Esophagus squamous epithelium (tissue), 5 donors: ENCODE results near the gene ZSWIM6. TPM values are rescaled to one million over a fixed set of nuclear protein-coding genes. Genes with fewer than 3 reads are reported as not detected.

ENCODE experiments used
- DNase-seq: peaks from one replicate; lab custom pipeline; 2025; lab: John Stamatoyannopoulos, UW
- H3K27ac ChIP-seq, 4 donors: fragments of 200-600 bp; sonication (generic); one replicate each; pipeline ENCODE4 v1.5.1; 2016 to 2019; ENCODE audit warnings: mild to moderate bottlenecking in 1 of 4
- H3K27me3 ChIP-seq, 4 donors: fragments of 200-600 bp; sonication (generic); 1 replicate in 3 of 4; 2 replicates in 1 of 4; pipeline versions ENCODE4 v1.5.1 to v1.6.0; 2017 to 2021; ENCODE audit warnings: antibody characterized with exemption in 1 of 4
- H3K36me3 ChIP-seq, 3 donors: fragments of 200-600 bp; sonication (generic); one replicate each; pipeline ENCODE4 v1.5.1; 2016 to 2019
- H3K4me1 ChIP-seq, 3 donors: fragments of 200-600 bp; sonication (generic); one replicate each; pipeline ENCODE4 v1.5.1; 2017 to 2019
- H3K4me3 ChIP-seq, 4 donors: fragments of 200-600 bp; sonication (generic); 1 replicate in 3 of 4; 2 replicates in 1 of 4; pipeline ENCODE4 v1.5.1; 2016 to 2019; ENCODE audit warnings: mild to moderate bottlenecking in 2 of 4, moderate library complexity in 1 of 4
- H3K9me3 ChIP-seq, 3 donors: fragments of 200-600 bp; sonication (generic); one replicate each; pipeline ENCODE4 v1.5.1; 2016 to 2019
- CTCF ChIP-seq, 6 experiments: fragments of 450-650 bp in 4 of 6; fragments of 200-600 bp in 2 of 6; sonication (generic) in 2 of 6; IDR thresholded peaks; one replicate each; pipeline ENCODE4 v1.5.1; 2016 to 2019; ENCODE audit warnings: antibody characterized with exemption in 6 of 6, mild to moderate bottlenecking in 4 of 6, moderate library complexity in 4 of 6
- POLR2A ChIP-seq, 4 donors: fragments of 450-650 bp; IDR thresholded peaks; one replicate each; pipeline ENCODE4 v1.6.1; 2017; ENCODE audit warnings: antibody characterized with exemption in 4 of 4, mild to moderate bottlenecking in 4 of 4, moderate library complexity in 3 of 4
- WGBS, 2 donors: methylation state at CpG; one replicate each; pipeline ENCODE4 v1.1.5; 2018; 5-methylcytosine and 5-hydroxymethylcytosine counted together
- intact Hi-C: fragments of 100-400 bp; cut with DNase I; formaldehyde crosslinking; loops from one replicate; pipeline ENCODE4 v1.15.0; 2022
- total RNA-seq, 4 donors: library from RNA; depleted of rRNA; stranded (reverse); fragments of >200 nt; gene quantifications; one replicate each; pipeline ENCODE4 v1.1.0, GENCODE V29; 2016
- donor health status: DM: yes; HTN: yes; CAD: no.

The ZSWIM6 gene
- total RNA-seq, 4 donors from 2014 or later, result 6.4 to 12.4 (median 8.8) TPM

GRCh38 chr5:61575581-61575980 is 243.5 kb downstream of the ZSWIM6 start:
- no peak for DNase-seq
- no peaks in the 10 kb centered on the region for H3K4me1 ChIP-seq
- no peaks in the 10 kb centered on the region for H3K9me3 ChIP-seq
- no peak overlapping the region for H3K27ac ChIP-seq
- no peaks in the 10 kb centered on the region for H3K36me3 ChIP-seq
- 82 to 83% methylated on average over 5 to 6 of the region's 6 CpGs for WGBS, 2 donors
- no peak for TF ChIP-seq CTCF (IDR thresholded peaks at IDR 0.05)
- intact Hi-C loops, result no loop called here
- no peaks in the 10 kb centered on the region for H3K27me3 ChIP-seq
- H3K4me3 ChIP-seq, result no peak overlapping the region

- H3K4me3 ChIP-seq, result no peak overlapping the region
- H3K36me3 ChIP-seq, result no peaks in the 10 kb centered on the region
- no peak for DNase-seq
- H3K9me3 ChIP-seq, result no peaks in the 10 kb centered on the region
- intact Hi-C loops, result no loop called here
- no peaks in the 10 kb centered on the region for H3K4me1 ChIP-seq
- no peaks in the 10 kb centered on the region for H3K27me3 ChIP-seq
- TF ChIP-seq POLR2A (IDR thresholded peaks at IDR 0.05) (no peak), CTCF (IDR thresholded peaks at IDR 0.05) (no peak)
- WGBS, 2 donors, result 87 to 92% methylated on average over 3 of the region's 3 CpGs
- no peak overlapping the region for H3K27ac ChIP-seq
Measured at GRCh38 chr5:61576556-61576955, 244.5 kb downstream of the ZSWIM6 start.

- intact Hi-C loops, result no loop called here
- WGBS, 2 donors, result 57 to 89% methylated on average over 1 of the region's 1 CpG
Measured at GRCh38 chr5:61578858-61579503, 246.9 kb downstream of the ZSWIM6 start.

GRCh38 chr5:61582205-61582820 is 250.3 kb downstream of the ZSWIM6 start:
- no peaks in the 10 kb centered on the region for H3K27me3 ChIP-seq
- TF ChIP-seq CTCF (IDR thresholded peaks at IDR 0.05) (no peak), POLR2A (IDR thresholded peaks at IDR 0.05) (no peak)
- 10 to 20% methylated on average over 2 of the region's 2 CpGs for WGBS, 2 donors
- peaks cover 0 to 16% (median 0%) of the 10 kb centered on the region in 3 donors for H3K4me1 ChIP-seq
- DNase-seq, result no peak
- no peak overlapping the region for H3K4me3 ChIP-seq
- H3K27ac ChIP-seq, result no peak overlapping the region
- H3K36me3 ChIP-seq, result no peaks in the 10 kb centered on the region
- intact Hi-C loops, result no loop called here
- peaks cover 0 to under 1% (median 0%) of the 10 kb centered on the region in 3 donors for H3K9me3 ChIP-seq

More at GRCh38 chr5:61578858-61579503, 246.9 kb downstream of the ZSWIM6 start:
- H3K36me3 ChIP-seq, result no peaks in the 10 kb centered on the region
- no peak overlapping the region for H3K4me3 ChIP-seq
- H3K27me3 ChIP-seq, result no peaks in the 10 kb centered on the region
- peaks cover 0 to 7% (median 0%) of the 10 kb centered on the region in 3 donors for H3K4me1 ChIP-seq
- no peak overlapping the region for H3K27ac ChIP-seq
- H3K9me3 ChIP-seq, result no peaks in the 10 kb centered on the region
- DNase-seq, result no peak
- TF ChIP-seq POLR2A (IDR thresholded peaks at IDR 0.05), result no peak
- no peak for TF ChIP-seq CTCF (IDR thresholded peaks at IDR 0.05)

GRCh38 chr5:61582887-61583286 is 250.8 kb downstream of the ZSWIM6 start:
- H3K4me3 ChIP-seq, result no peak overlapping the region
- H3K9me3 ChIP-seq, result peaks cover 0 to 5% (median 0%) of the 10 kb centered on the region in 3 donors
- H3K27ac ChIP-seq, result no peak overlapping the region
- 61 to 85% methylated on average over 1 to 2 of the region's 3 CpGs for WGBS, 2 donors
- TF ChIP-seq POLR2A (IDR thresholded peaks at IDR 0.05), result no peak
- H3K4me1 ChIP-seq, result peaks cover 0 to 16% (median 0%) of the 10 kb centered on the region in 3 donors
- DNase-seq, result no peak
- intact Hi-C loops, result no loop called here
- H3K36me3 ChIP-seq, result no peaks in the 10 kb centered on the region
- H3K27me3 ChIP-seq, result no peaks in the 10 kb centered on the region
